GM23248 (cell line): ENCODE data around the gene SPTBN5.

Source experiments
- EZH2 ChIP-seq: fragments of 200-600 bp; sonication (generic); IDR thresholded peaks from 2 replicates; pipeline ENCODE4 v1.6.1; 2018; ENCODE audit warnings: antibody characterized with exemption, mild to moderate bottlenecking; ENCODE audit not compliant: insufficient read depth, poor library complexity, severe bottlenecking
- EZH2phosphoT487 ChIP-seq: fragments of 200-600 bp; sonication (generic); IDR thresholded peaks from 2 replicates; pipeline ENCODE4 v1.6.1; 2018; ENCODE audit warnings: antibody characterized with exemption, moderate library complexity, mild to moderate bottlenecking, low read depth; ENCODE audit not compliant: insufficient read depth

- TF ChIP-seq EZH2phosphoT487 (no peak), EZH2 (no peak)
These were observed 46.1 kb upstream of the SPTBN5 start for GRCh38 chr15:41939986-41940385.
